ENCODE results near the gene CAPN10.

Gene CAPN10

DNA sequence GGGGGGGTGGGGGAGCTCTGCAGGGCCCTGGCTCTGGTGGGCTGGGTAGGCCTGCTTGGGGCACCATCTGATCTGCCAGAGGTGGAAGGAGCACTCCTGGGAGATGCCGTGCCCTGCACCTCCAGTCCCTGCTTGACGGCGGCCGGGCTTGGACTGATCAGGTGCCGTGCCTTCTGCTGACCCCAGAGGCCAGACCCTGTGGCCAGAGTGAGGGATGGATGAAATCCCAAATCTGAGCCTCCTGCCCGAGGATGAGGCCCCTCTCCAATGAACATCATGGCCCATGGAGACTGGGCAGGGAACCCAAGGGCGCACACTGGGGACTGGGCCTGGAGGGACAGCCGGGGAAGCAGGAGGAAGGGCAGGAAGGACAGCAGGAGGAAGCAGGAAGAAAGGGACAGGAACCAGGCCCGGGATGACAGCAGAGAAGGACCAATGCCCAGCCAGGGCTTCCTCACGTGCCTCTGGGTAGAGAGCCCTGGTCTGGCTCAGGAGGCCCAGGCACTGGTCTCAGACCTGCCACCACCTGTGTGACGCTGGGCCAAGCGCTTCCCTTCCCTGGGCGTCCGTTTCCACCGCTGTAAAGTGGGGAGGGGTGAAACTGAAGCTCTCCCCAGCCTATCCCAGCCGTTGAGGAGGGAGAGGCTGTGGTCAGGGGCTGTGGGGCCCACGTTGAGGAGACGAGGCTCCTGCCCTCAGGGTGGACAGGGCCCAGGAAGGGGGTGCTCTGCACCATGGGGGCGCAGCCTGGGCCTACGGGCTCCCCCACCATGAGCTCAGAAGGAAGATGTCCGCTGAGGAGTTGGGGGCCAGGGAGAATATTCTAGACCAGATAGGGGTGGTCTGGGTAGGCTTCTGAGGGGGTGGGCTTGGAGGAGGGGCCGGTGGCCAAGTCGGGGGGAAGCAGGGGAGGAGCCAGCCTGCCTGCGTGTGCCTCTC, 37.7 kb downstream of the CAPN10 start:
- DNase-seq (ENCODE audit: low read depth) = no peak

DNA sequence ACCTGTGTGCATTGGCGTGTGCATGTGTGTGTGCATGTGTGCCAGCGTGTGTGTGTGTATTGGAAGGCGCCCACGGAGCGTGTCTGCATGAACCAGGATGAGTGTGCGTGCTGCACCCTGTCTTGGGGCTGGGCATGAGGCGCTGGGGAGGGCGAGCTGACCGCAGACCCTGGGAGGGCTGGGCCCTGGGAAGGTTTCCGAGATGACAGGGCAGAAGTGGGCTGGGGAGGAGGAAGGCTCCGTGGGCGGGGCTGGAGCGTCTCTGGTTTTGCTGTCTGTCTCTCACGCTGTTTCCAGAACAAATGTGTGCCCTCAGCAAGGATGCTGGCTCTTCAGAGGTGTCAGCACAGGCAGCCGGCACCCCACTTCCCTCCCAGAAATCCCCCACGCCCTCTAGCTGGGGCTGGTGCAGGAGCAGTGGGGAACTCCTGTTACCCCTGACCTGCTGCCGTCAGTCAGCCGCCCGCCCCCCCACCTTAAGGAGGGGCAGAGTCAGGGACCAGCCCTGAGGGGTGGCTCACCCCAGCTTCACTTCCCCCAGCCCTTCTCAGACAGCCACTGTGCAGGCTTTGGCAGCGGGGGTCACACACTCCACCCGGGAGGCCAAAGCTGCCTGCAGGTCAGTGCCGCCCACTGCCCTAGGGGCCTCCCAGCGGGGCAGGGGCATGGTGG, 38.6 kb downstream of the CAPN10 start, which contains the start of gene GPR35:
Gene GPR35 (plus strand): TSS at position 531 of the 672 bp plus-strand sequence. CDS start 4,473 bp downstream, outside the sequence.
- no peak for DNase-seq (ENCODE audit: low read depth)

DNA sequence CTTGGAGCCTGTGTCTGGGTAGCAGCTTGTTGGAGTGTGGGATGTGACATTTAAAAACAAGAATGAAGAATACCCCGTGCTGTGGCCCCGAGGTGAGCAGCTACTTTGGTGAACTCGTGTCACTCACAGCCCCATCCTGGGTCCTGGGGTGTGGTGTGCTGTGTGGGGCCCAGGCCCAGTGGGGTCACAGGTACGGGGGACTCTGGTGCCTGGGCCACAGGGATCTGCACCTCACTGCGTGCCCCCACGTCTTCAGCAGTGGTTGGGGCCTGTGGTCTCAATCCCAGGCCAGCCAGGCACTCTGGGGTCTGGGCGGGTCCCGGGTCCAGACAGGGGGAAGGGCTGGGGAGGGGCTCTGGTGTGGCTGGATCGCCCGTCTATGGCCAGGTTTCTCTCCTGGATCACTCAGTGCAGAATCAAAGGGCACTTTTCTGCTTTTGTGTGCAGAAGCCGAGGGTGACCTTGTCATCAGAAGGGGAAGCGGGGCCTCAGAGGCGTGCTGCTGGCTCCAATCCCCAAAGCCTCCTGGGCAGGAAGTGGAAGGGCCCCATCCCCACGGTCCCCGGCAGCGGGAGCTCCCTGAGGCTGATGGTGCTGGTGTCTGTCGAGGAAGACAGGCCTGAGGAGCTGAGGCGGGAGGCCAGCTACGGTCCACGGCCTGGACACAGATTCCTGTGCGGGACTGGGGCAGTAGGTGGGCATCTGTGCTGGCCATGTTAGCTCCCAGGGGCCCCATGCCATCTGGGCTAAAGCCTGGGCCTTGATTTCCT, 40.2 kb downstream of the CAPN10 start:
- no peak for DNase-seq (ENCODE audit: low read depth)

DNA sequence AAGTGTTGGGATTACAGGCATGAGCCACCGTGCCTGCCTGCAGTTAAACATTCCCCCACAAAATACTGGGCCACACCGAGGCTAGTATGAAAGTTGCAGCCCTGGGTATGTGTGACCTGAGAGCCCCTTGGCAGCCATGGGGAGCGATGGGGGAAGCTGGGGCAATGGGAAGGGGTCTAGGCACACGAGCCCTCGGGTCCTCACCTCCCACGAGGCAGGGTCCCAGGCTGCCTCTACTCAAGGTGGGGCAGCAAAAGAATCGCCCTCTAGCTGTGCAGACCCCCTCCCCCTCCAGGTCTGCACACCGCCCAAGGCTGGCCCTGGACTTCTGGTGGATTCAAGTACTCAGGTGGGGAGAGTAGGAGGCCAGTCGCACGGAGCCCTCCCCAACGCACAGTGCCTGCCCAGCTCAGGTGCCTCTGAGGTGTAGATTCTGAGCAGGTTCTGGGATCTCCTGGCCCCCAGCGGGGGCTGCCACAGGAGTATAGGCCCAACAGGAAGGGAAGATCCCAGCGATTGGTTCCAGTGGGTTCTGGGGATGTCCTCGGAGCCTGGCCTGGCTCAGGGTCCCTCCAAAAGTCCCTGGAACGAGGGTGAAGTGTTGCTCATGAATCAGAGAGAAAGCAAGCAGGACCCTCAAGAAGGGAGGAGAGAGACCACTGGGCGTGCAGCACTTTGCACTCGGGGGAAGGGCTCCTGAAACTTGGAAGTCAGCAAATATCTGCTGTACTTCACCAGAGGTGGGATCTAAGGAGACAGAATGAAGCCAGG, 41.4 kb downstream of the CAPN10 start:
- DNase-seq (ENCODE audit: low read depth) = no peak

DNA sequence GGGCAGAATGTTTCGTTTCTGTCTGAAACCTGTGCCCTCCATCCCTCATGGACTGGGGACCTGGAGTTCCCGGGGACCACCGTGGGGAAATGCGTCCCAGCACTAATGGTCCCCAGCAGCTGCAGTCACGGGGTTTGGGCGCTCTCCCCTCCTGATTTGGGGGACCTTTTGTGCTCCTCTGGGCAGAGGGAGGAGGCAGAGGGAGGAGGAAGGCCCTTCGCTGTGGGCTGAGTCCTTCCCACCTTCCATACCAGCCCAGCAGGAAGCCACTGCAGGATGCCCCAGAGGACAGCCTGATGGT, 41.9 kb downstream of the CAPN10 start:
- no peak for DNase-seq (ENCODE audit: low read depth)

DNA sequence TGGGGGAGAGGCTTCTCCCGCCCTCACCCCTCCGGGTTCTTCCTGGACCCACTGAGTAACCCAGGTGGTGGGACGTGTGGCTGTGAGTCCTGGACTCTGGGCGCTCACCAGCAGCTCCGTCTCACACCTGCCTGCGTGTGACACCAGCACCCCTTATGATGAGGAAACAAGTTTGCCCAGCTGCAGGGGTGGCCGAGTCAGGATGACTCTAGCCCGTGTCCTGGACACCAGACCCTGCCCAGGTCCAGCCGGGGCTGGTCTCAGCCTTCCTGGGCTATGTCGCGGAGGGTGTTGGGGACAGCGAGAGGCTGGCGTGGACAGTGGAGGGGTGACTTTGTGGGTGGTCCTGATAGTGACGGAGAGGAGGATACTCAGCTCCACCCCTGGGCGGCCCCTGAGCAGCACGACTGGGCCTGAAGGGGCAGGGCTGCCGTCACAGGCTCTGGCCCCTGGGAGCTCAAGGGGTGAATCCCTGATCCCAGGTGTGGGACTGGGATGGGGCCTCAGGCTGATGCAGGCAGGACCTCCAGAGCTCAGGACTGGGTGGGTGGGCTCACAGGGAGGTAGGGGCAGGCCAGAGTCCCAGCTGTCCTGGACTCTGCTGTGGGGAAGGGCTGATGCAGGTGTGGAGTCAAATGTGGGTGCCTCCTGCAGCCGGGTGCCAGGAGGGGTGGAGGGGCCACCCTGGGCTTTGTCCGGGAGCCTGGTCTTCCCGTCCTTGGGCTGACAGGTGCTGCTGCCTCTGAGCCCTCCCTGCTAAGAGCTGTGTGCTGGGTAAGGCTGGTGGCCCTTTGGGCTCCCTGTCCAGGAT, 42.5 kb downstream of the CAPN10 start:
- no peak for DNase-seq (ENCODE audit: low read depth)

DNA sequence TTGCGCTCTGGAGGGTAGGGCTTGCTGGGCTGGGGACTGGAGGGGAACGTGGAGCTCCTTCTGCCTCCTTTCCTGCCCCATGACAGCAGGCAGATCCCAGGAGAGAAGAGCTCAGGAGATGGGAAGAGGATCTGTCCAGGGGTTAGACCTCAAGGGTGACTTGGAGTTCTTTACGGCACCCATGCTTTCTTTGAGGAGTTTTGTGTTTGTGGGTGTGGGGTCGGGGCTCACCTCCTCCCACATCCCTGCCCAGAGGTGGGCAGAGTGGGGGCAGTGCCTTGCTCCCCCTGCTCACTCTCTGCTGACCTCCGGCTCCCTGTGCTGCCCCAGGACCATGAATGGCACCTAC, 43.1 kb downstream of the CAPN10 start:
- no peak for DNase-seq (ENCODE audit: low read depth)

DNA sequence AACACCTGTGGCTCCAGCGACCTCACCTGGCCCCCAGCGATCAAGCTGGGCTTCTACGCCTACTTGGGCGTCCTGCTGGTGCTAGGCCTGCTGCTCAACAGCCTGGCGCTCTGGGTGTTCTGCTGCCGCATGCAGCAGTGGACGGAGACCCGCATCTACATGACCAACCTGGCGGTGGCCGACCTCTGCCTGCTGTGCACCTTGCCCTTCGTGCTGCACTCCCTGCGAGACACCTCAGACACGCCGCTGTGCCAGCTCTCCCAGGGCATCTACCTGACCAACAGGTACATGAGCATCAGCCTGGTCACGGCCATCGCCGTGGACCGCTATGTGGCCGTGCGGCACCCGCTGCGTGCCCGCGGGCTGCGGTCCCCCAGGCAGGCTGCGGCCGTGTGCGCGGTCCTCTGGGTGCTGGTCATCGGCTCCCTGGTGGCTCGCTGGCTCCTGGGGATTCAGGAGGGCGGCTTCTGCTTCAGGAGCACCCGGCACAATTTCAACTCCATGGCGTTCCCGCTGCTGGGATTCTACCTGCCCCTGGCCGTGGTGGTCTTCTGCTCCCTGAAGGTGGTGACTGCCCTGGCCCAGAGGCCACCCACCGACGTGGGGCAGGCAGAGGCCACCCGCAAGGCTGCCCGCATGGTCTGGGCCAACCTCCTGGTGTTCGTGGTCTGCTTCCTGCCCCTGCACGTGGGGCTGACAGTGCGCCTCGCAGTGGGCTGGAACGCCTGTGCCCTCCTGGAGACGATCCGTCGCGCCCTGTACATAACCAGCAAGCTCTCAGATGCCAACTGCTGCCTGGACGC, 43.6 kb downstream of the CAPN10 start:
- no peak for DNase-seq (ENCODE audit: low read depth)

DNA sequence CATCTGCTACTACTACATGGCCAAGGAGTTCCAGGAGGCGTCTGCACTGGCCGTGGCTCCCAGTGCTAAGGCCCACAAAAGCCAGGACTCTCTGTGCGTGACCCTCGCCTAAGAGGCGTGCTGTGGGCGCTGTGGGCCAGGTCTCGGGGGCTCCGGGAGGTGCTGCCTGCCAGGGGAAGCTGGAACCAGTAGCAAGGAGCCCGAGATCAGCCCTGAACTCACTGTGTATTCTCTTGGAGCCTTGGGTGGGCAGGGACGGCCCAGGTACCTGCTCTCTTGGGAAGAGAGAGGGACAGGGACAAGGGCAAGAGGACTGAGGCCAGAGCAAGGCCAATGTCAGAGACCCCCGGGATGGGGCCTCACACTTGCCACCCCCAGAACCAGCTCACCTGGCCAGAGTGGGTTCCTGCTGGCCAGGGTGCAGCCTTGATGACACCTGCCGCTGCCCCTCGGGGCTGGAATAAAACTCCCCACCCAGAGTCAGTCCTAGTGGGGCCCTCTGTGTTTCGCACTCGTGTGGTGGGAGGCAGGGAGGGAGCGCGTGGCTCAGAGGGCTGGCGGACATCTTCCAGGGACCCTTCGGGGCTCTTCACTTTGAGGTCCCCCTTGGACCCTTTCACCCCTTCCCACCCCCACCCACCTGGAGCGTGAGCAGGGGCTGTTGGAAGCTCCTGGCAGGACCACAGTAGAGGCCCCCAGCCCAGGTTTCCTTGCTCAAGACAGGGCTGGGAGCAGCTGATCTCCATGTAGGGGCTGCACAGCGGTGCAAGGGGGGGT, 44.4 kb downstream of the CAPN10 start:
- DNase-seq (ENCODE audit: low read depth) = no peak

DNA sequence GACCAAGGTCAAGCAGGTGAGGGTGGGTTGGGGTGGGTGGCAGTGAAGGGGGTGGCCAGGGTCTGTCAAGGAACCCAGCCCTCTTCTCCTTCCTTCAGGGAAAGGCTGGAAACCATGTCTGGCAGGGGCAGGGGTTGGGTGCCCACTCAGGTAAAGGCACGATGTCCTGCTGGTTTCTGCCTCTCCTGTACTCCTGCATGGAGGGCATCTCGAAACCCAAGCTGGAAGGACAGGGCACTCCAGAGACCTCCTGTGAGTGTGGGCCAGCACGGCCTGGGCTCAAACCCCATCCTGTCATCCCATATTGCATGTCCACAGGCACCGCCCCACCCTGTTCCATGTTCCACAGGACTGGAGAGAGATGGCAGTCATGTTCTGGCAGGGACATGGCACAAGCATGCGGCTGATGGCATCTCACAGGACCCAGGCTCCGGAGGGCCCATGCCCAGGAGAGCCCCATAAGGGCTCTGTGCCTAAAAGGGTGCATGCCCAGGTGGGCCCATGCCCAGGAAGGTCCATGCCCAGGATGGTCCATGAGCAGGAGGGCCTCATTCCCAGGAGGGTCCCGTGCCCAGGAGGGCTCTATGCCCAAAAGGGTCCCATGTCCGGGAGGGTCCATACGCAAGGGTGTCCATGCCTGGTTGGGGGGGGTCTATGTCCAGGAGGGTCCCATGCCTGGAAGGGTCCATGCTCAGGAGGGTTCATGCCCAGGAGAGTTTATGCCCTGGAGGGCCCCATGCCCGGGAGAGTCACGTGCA, 45.2 kb downstream of the CAPN10 start:
- no peak for DNase-seq (ENCODE audit: low read depth)

DNA sequence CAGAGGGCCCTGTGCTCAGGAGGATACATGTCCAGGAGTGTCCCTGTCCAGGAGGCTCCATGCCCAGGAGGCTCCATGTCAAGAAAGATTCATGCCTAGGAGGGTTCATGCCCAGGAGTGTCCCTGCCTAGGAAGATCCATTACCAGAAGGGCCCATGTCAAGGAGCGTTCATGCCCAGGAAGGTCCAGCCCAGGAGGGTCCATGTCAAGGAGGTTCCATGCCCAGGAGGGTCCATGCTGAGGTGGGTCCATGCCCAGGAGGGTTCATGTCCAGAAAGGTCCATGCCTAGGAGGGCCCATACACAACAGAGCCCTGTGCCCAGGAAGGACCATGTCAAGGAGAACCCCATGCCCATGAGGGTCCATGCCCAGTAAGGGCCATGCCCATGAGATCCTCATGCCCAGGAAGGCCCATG, 45.8 kb downstream of the CAPN10 start:
- DNase-seq (ENCODE audit: low read depth) = no peak

DNA sequence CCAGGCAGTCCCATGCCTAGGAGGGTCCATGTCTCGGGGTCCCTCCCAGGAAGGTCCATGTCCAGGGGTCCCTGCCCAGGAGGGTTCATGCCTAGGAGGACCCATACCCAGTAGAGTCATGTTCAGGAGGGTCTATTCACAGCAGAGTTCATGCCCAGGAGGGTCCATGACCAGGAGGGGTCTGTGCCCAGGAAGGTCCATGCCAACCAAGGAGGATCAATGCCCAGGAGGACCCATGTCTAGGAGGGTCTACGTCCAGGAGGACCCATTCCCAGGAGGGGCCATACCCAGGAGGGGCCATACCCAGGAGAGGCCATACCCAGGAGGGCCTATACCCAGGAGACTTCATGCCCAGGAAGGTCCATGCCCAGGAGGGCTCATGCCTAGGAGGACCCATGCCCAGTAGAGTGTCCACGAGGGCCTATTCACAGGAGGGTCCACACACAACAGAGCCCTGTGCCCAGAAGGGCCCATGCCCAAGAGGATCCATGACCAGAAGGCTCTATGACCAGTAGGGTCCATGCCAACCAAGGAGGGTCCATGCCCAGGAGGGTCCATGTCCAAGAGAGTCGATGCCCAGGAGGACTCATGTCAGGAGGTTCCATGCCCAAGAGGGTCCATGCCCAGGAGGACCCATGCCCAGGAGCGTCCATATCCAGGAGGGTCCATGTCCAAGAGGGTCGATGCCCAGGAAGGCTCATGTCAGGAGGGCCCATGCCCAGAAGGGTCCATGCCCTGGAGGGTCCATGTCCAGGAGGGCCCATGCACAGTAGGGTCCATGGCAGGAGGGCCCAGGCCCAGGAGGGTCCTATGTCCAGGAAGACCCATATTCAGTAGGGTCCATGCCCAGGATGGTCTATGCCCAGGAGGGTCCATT, 48.8 kb downstream of the CAPN10 start:
- no peak for DNase-seq (ENCODE audit: low read depth)

DNA sequence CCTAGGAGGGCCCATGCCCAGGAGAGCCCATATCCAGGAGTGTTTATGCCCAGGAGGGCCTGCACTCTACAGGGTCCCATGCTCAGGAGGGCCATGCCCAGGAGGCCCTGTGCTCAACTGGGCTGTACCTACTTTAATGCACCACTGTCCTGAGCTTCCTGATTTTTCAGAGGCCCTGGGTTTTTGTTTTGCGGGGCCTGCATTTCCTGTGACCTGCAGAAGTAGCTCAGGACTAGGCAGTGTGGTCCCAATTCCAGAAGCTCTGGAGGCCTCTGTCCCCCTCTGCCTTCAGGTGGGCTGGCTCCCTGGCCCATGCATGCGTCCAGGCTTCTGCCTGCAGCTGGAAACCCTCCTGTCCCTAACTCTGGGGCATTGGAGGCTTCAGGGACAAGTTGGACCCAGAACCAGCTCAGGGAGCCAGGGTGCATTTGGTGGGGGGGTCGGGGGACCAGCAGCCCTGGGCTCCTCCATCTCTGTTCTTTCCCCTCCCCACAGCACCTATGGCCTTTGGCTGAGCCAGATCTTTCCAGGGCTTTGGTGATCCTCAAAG, 49.5 kb downstream of the CAPN10 start:
- DNase-seq (ENCODE audit: low read depth) = no peak

DNA sequence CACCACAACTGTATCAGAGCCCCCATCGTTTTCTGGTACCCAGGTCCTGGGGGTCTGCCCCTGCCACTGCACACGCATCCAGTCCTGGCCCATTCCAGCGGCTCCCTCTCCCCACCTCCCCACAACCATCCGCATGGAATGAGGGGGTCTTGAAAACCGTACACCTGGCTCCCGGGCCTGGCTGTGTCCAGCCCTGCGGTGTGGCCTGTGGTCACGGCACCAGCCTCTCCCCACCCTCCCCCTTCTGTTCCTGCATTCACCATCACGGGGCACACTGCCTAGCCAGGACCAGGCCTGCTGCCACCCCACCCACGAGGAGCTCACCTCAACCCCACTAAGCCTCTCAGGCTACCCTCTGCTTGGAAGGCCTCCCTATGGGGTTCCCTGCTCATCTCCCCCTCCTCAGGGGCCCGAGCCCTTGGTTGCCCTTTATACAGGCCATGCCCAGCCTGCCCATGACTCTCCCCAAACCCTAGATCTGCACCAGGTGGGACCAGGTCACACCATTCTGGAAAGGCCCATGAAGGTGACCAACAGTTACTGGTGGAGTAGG, 50.1 kb downstream of the CAPN10 start:
- no peak for DNase-seq (ENCODE audit: low read depth)

DNA sequence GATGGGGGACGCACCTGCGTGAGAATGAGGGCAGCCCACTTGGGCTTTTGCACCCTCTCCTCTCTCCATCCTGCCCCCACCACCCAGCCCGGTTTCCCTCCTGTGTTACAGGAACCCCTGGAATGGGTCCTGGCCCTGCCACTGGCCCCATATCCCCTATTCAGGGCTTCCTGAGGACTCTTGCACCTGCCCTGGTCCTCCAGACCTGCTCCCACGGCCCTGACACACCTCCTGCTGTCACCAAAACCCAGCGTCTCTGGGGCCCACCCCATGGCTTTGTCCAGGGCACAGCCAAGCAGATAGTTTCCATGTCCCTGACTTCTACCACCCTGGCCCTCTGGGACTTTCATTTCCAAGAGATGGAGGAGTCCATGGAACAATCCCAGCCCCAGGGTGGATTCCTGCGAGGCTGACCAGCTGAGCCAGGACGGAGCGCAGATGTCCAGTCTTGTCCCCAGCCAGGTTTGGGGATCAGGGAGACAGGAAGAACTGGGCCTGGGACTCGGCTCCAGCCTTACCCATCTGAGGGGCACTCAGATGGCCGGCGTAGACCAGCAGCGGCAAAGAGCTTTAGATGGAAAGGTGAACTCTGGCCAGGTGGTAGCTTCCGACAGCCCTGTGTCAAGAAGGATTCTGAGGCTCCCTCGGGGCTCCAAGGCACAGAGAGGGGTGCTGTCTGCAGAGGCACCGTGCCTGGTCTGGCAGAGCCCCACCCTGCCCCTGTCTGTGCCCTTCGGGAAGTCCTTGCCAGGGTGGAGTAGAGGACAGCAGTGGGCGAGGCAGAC, 50.8 kb downstream of the CAPN10 start:
- no peak for DNase-seq (ENCODE audit: low read depth)

DNA sequence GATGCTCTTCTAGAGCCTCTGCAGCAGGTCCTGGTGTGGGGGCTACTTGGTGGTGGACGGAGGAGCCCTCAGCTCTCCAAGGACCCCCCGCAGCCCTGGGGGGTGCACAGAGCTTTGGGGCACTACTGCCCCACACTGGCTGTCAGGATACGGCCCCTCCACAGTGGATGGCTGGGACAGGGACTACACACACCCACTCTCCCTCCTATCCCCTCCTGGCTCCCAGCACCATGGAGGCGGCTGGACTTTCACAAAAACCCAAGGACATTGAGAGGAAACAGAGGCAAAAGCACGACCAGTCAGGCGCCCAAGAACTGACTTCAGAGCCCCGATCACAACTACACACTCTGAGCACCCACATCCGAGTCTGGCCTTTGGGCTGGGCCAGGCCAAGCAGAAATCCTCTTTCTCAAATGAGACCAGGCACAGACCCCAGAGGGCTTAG, 51.4 kb downstream of the CAPN10 start:
- no peak for DNase-seq (ENCODE audit: low read depth)
